Adrenal gland (tissue), 12 donors: ENCODE measurements around the gene VEGFC. TPM values are rescaled to one million over a fixed set of nuclear protein-coding genes. Genes with fewer than 3 reads are reported as not detected.
A peak's percentile ranks its signal among the peaks of the same experiment; 100 is the strongest.

Experiments used
- DNase-seq, 7 donors: peaks; one replicate each; pipeline ENCODE4 v3.0.0-alpha.2; 2019 to 2020
- H3K27ac ChIP-seq, 5 donors: fragments of 200-600 bp; sonication (generic) in 4 of 5; 1 replicate in 3 of 5; 2 replicates in 2 of 5; pipeline versions ENCODE4 v1.5.1 to v1.8.0; 2016 to 2020; ENCODE audit warnings: mild to moderate bottlenecking in 1 of 5
- H3K27me3 ChIP-seq: fragments of 200-600 bp; 2 replicates; pipeline ENCODE4 v1.8.0; 2021
- H3K36me3 ChIP-seq, 2 donors: fragments of 200-600 bp; replicated peaks in 1 of 2; 1 replicate in 1 of 2; 2 replicates in 1 of 2; pipeline versions ENCODE4 v1.5.1 to v1.8.0; 2018 to 2022
- H3K4me1 ChIP-seq, 2 donors: fragments of 200-600 bp; replicated peaks in 1 of 2; 1 replicate in 1 of 2; 2 replicates in 1 of 2; pipeline versions ENCODE4 v1.5.1 to v1.8.0; 2018 to 2021
- H3K4me3 ChIP-seq, 4 donors: fragments of 200-600 bp; sonication (generic) in 3 of 4; one replicate each; pipeline ENCODE4 v1.5.1; 2016 to 2018
- H3K9me3 ChIP-seq, 3 donors: fragments of 200-600 bp; sonication (generic) in 1 of 3; replicated peaks in 1 of 3; 1 replicate in 2 of 3; 2 replicates in 1 of 3; pipeline versions ENCODE4 v1.5.1 to v1.8.0; 2016 to 2021
- CTCF ChIP-seq, 6 experiments: fragments of 450-650 bp in 4 of 6; fragments of 200-600 bp in 2 of 6; sonication (generic) in 1 of 6; IDR thresholded peaks; 1 replicate in 5 of 6; 2 replicates in 1 of 6; pipeline versions ENCODE4 v1.5.1 to v1.8.0; 2016 to 2021; ENCODE audit warnings: antibody characterized with exemption in 6 of 6, mild to moderate bottlenecking in 2 of 6, moderate library complexity in 1 of 6
- POLR2A ChIP-seq, 2 donors: fragments of 450-650 bp; IDR thresholded peaks; one replicate each; pipeline ENCODE4 v1.6.1; 2017; ENCODE audit warnings: antibody characterized with exemption in 2 of 2, mild to moderate bottlenecking in 2 of 2, moderate library complexity in 1 of 2
- WGBS, 4 donors: extraction: QIAGEN DNeasy Blood & Tissue Kit in 2 of 4; methylation state at CpG; one replicate each; pipeline versions ENCODE4 v1.1.5 to v1.1.7; 2013 to 2017; 5-methylcytosine and 5-hydroxymethylcytosine counted together
- intact Hi-C, 2 donors: fragments of 100-400 bp; cut with DNase I; formaldehyde crosslinking; loops; one replicate each; pipeline versions ENCODE4 v1.14.1 to v1.15.0; 2022 to 2023
- polyA plus RNA-seq, 3 donors: library from polyadenylated mRNA; stranded (reverse); fragments of 200-250 nt in 2 of 3; fragments of 350-450 nt in 1 of 3; fragmentation: Illumina TruSeq in 1 of 3; extraction: RNeasy Lipid Tissue Mini Kit (QIAGEN cat#74804) in 1 of 3; gene quantifications; one replicate each; pipeline ENCODE4 v1.2.3, GENCODE V29; 2013 to 2014
- total RNA-seq, 9 donors: library from RNA; depleted of rRNA in 4 of 9; stranded (reverse); fragments of >200 nt in 4 of 9; fragments of 120-200 nt in 1 of 9; fragmentation: NEBNext Ultra II Directional in 1 of 9; extraction: Animal tissue kit (Norgen Biotek cat#: 25700) in 1 of 9; gene quantifications; one replicate each; pipeline versions ENCODE4 v1.1.0 to v1.2.4, GENCODE V29; 2013 to 2023
- donor health status: healthy with polysubstance abuse.
- donor health status: Bipolar disorder and iron deficiency.
- donor health status: DM: yes; HTN: yes; CAD: no.
- donor health status: DM: no; HTN: no; CAD: no.
- donor health status: DM: no; HTN: no; CAD: no.
- donor health status: DM: yes; HTN: yes; CAD: no.

VEGFC gene
- total and polyA plus RNA-seq, 12 donors, result 2.9 to 30.7 (median 8.2) TPM

- Histone ChIP-seq H3K27ac (no peak overlapping the region), H3K36me3 (no peaks in the 10 kb centered on the region), H3K4me3 (no peak overlapping the region), H3K4me1 (no peaks in the 10 kb centered on the region), H3K9me3 (no peaks in the 10 kb centered on the region), H3K27me3 (no peaks in the 10 kb centered on the region)
- 65 to 81% (median 76%) methylated on average over 2 to 5 of the region's 5 CpGs for WGBS, 4 donors
- intact Hi-C loops, result no loop called here
- peak in 1 of 7 donors; percentile 20 for DNase-seq
- peak in 4 of 6 experiments; percentile 21 to 34 (median 28) for TF ChIP-seq CTCF (IDR thresholded peaks at IDR 0.05)
- no peak for TF ChIP-seq POLR2A (IDR thresholded peaks at IDR 0.05)
These were observed 132.2 kb downstream of the VEGFC start for GRCh38 chr4:176660561-176660960.

- TF ChIP-seq CTCF (IDR thresholded peaks at IDR 0.05) (no peak), POLR2A (IDR thresholded peaks at IDR 0.05) (no peak)
- Histone ChIP-seq H3K36me3 (no peaks in the 10 kb centered on the region), H3K4me1 (no peaks in the 10 kb centered on the region), H3K27ac (no peak overlapping the region), H3K4me3 (no peak overlapping the region), H3K9me3 (no peaks in the 10 kb centered on the region), H3K27me3 (no peaks in the 10 kb centered on the region)
- intact Hi-C loops, result no loop called here
- WGBS, 4 donors, result 91 to 98% (median 96%) methylated on average over 3 of the region's 3 CpGs
- no peak for DNase-seq
These were observed 136.6 kb downstream of the VEGFC start for GRCh38 chr4:176656108-176656507.

GRCh38 chr4:176654565-176655216, 138.0 kb downstream of the VEGFC start:
- H3K4me1 ChIP-seq, result no peaks in the 10 kb centered on the region
- H3K27me3 ChIP-seq, result no peaks in the 10 kb centered on the region
- DNase-seq, result no peak
- no peak overlapping the region for H3K4me3 ChIP-seq
- no peak overlapping the region for H3K27ac ChIP-seq
- H3K9me3 ChIP-seq, result no peaks in the 10 kb centered on the region
- WGBS, 4 donors, result 74 to 79% (median 76%) methylated on average over 7 of the region's 7 CpGs
- no peak for TF ChIP-seq POLR2A (IDR thresholded peaks at IDR 0.05)
- no peak for TF ChIP-seq CTCF (IDR thresholded peaks at IDR 0.05)
- H3K36me3 ChIP-seq, result no peaks in the 10 kb centered on the region
- intact Hi-C loops, result no loop called here

- 52 to 77% (median 72%) methylated on average over 1 of the region's 1 CpG for WGBS, 4 donors
- H3K9me3 ChIP-seq, result no peaks in the 10 kb centered on the region
- H3K36me3 ChIP-seq, result no peaks in the 10 kb centered on the region
- intact Hi-C loops, result no loop called here
- TF ChIP-seq CTCF (IDR thresholded peaks at IDR 0.05) (no peak), POLR2A (IDR thresholded peaks at IDR 0.05) (no peak)
- H3K4me1 ChIP-seq, result no peaks in the 10 kb centered on the region
- H3K4me3 ChIP-seq, result no peak overlapping the region
- H3K27me3 ChIP-seq, result no peaks in the 10 kb centered on the region
- H3K27ac ChIP-seq, result no peak overlapping the region
- no peak for DNase-seq
These were observed 139.1 kb downstream of the VEGFC start for GRCh38 chr4:176653401-176654220.
